HepG2 (cell line): ENCODE results near the gene PPP1R2C. TPM values are rescaled to one million over a fixed set of nuclear protein-coding genes. Genes with fewer than 3 reads are reported as not detected.

Source experiments
- ATAC-seq: fragments of 200-7000 bp; cut with Tn5 transposase; 3 replicates; pipeline ENCODE4 v1.9.1; 2020; ENCODE audit warnings: mild to moderate bottlenecking, moderate library complexity
- BruUV-seq: library from RNA; stranded (reverse); fragments of 400-500 nt; replicated peaks from 2 replicates; lab custom pipeline; 2021; lab: Mats Ljungman, UMichigan
- CTCF ChIA-PET: fragments of 300-600 bp; formaldehyde crosslinking; extraction: SDS; loops from one replicate; lab custom pipeline; 2021; ENCODE audit warnings: low total read pairs, inconsistent platforms, low intra/inter-chr PET ratio; lab: Yijun Ruan, JAX
- POLR2A ChIA-PET: fragments of 350-600 bp; sonication (Branson Sonifier 250); formaldehyde crosslinking; loops from one replicate; lab custom pipeline; 2020; ENCODE audit warnings: antibody characterized with exemption, inconsistent platforms; lab: Yijun Ruan, JAX
- DNase-seq: peaks from one replicate; pipeline ENCODE4 v3.0.0-alpha.2; 2015; ENCODE audit warnings: low spot score
- FAIRE-seq: peaks from 3 replicates; lab custom pipeline; 2011; peaks lifted over from hg19 to GRCh38; lab: Jason Lieb, UNC
- H2AFZ ChIP-seq: one replicate; pipeline ENCODE4 v1.6.1; 2011; ENCODE audit warnings: low read length, inconsistent platforms
- H3K27ac ChIP-seq: fragments of 300-600 bp; 3 replicates; pipeline ENCODE4 v1.8.0; 2011; ENCODE audit warnings: mixed run types, mild to moderate bottlenecking, mixed read lengths, low read length, inconsistent platforms; ENCODE audit not compliant: insufficient read depth; ENCODE audit errors: extremely low read length
- H3K27me3 ChIP-seq, 2 experiments: fragments of 200-600 bp in 1 of 2; 2 replicates in 1 of 2; 3 replicates in 1 of 2; pipeline versions ENCODE4 v1.6.0 to v1.8.0; 2011; ENCODE audit warnings: low read length in 2 of 2, mild to moderate bottlenecking in 2 of 2, moderate library complexity in 2 of 2, inconsistent platforms in 1 of 2; ENCODE audit not compliant: insufficient read depth in 2 of 2, control insufficient read depth in 1 of 2
- H3K36me3 ChIP-seq, 2 experiments: fragments of 200-600 bp in 1 of 2; replicated peaks in 1 of 2; 2 replicates in 1 of 2; 3 replicates in 1 of 2; pipeline versions ENCODE4 v1.5.1 to v1.8.0; 2011; ENCODE audit warnings: low read length in 2 of 2, inconsistent platforms in 1 of 2; ENCODE audit not compliant: insufficient read depth in 2 of 2, control insufficient read depth in 1 of 2
- H3K4me1 ChIP-seq: 2 replicates; pipeline ENCODE4 v1.5.1; 2012; ENCODE audit warnings: low read length, inconsistent platforms; ENCODE audit not compliant: insufficient read depth
- H3K4me2 ChIP-seq: 2 replicates; pipeline ENCODE4 v1.6.0; 2011; ENCODE audit warnings: low read depth, low read length, inconsistent platforms
- H3K4me3 ChIP-seq, 3 experiments: fragments of 200-600 bp in 1 of 3; sonication (generic), shearing (Covaris generic) in 1 of 3; replicated peaks in 1 of 3; 2 replicates each; pipeline ENCODE4 v1.5.1; 2011 to 2016; ENCODE audit warnings: low read length in 3 of 3, inconsistent platforms in 2 of 3, low read depth in 2 of 3, mild to moderate bottlenecking in 2 of 3, control low read depth in 1 of 3, mixed read lengths in 1 of 3; ENCODE audit not compliant: insufficient read depth in 1 of 3
- H3K79me2 ChIP-seq: one replicate; pipeline ENCODE4 v1.6.1; 2011; ENCODE audit warnings: low read length, inconsistent platforms; ENCODE audit not compliant: insufficient read depth
- H3K9ac ChIP-seq: 2 replicates; pipeline ENCODE4 v1.6.0; 2011; ENCODE audit warnings: mild to moderate bottlenecking, low read depth, low read length, inconsistent platforms; ENCODE audit not compliant: insufficient read depth
- H3K9me3 ChIP-seq: 2 replicates; pipeline ENCODE4 v1.5.1; 2012; ENCODE audit warnings: mild to moderate bottlenecking, low read length
- H4K20me1 ChIP-seq: 2 replicates; pipeline ENCODE4 v1.6.0; 2011; ENCODE audit warnings: inconsistent platforms, mild to moderate bottlenecking, low read length, moderate library complexity; ENCODE audit not compliant: insufficient read depth
- ADNP ChIP-seq: sonication (generic); formaldehyde crosslinking; IDR thresholded peaks from 2 replicates; pipeline ENCODE4 v1.4.0; 2020; ENCODE audit warnings: missing genetic modification reagents
- ATRX ChIP-seq: sonication (generic); formaldehyde crosslinking; IDR thresholded peaks from 2 replicates; pipeline ENCODE4 v1.4.0; 2020; ENCODE audit warnings: missing genetic modification reagents, borderline replicate concordance
- MXD3 ChIP-seq: IDR thresholded peaks from 2 replicates; pipeline ENCODE4 v1.6.1; 2016; ENCODE audit warnings: mild to moderate bottlenecking, missing biosample characterization, missing genetic modification reagents
- PHF20 ChIP-seq: sonication (generic); formaldehyde crosslinking; IDR thresholded peaks from 2 replicates; pipeline ENCODE4 v1.5.0; 2020; ENCODE audit warnings: mild to moderate bottlenecking, missing genetic modification reagents
- PTBP1 ChIP-seq: fragments of 200-400 bp; formaldehyde crosslinking; IDR thresholded peaks from 2 replicates; pipeline ENCODE4 v1.6.1; 2018; ENCODE audit warnings: low read length, low read depth; ENCODE audit not compliant: poor library complexity, severe bottlenecking
- TAF15 ChIP-seq: fragments of 200-400 bp; formaldehyde crosslinking; IDR thresholded peaks from one replicate; pipeline ENCODE4 v1.6.1; 2018; ENCODE audit warnings: mild to moderate bottlenecking, low read depth, low read length; ENCODE audit not compliant: poor library complexity, severe bottlenecking
- TEAD2 ChIP-seq: sonication (generic); formaldehyde crosslinking; IDR thresholded peaks from 2 replicates; pipeline ENCODE4 v1.9.0; 2021; ENCODE audit warnings: missing genetic modification reagents
- THRA ChIP-seq: sonication (generic); formaldehyde crosslinking; IDR thresholded peaks from 2 replicates; pipeline ENCODE4 v1.4.0; 2020; ENCODE audit warnings: missing genetic modification reagents, borderline replicate concordance
- U2AF1 ChIP-seq: fragments of 200-400 bp; formaldehyde crosslinking; optimal IDR thresholded peaks from 2 replicates; pipeline ENCODE3; 2017; ENCODE audit warnings: mild to moderate bottlenecking, low read depth, low read length
- ZNF253 ChIP-seq: sonication (generic); formaldehyde crosslinking; IDR thresholded peaks from 2 replicates; pipeline ENCODE4 v1.8.0; 2022; ENCODE audit warnings: mild to moderate bottlenecking, missing genetic modification reagents, borderline replicate concordance
- ZNF567 ChIP-seq: sonication (generic); formaldehyde crosslinking; IDR thresholded peaks from 2 replicates; pipeline ENCODE4 v1.8.1; 2023; ENCODE audit warnings: mild to moderate bottlenecking, missing genetic modification reagents, borderline replicate concordance
- ZNF710 ChIP-seq: sonication (generic); formaldehyde crosslinking; IDR thresholded peaks from 2 replicates; pipeline ENCODE4 v1.5.0; 2020; ENCODE audit warnings: mild to moderate bottlenecking, missing genetic modification reagents, borderline replicate concordance
- ZNF792 ChIP-seq: IDR thresholded peaks from 2 replicates; pipeline ENCODE4 v1.6.1; 2016
- WGBS: methylation state at CpG from one replicate; pipeline ENCODE4 v1.1.6; 2017; ENCODE audit warnings: low lambda C conversion rate; 5-methylcytosine and 5-hydroxymethylcytosine counted together
- in situ Hi-C: cut with HindIII; loops from 2 replicates; pipeline ENCODE4 v1.10.0; 2017; ENCODE audit warnings: low pct_unique_long_range_greater_than_20kb; ENCODE audit not compliant: extremely low pct_ligation_motif_present
- intact Hi-C: fragments of 100-400 bp; cut with micrococcal nuclease; formaldehyde crosslinking; loops from one replicate; pipeline ENCODE4 v1.10.0; 2022; ENCODE audit not compliant: unreplicated experiment
- polyA plus RNA-seq, 8 experiments: library from polyadenylated mRNA; depleted of rRNA in 3 of 8; stranded (reverse) in 7 of 8; unstranded in 1 of 8; fragments of >200 nt; fragmentation: Illumina TruSeq in 4 of 8; extraction: Trizol in 4 of 8; gene quantifications; 2 replicates each; pipeline versions ENCODE4 v1.2.1 to v1.2.3, GENCODE V29; 2011 to 2016; ENCODE audit warnings: low read depth in 4 of 8, missing spikeins in 1 of 8, mixed read lengths in 1 of 8; ENCODE audit not compliant: insufficient read depth in 1 of 8
- total RNA-seq, 5 experiments: library from RNA; depleted of rRNA; stranded (reverse); fragments of >200 nt; fragmentation: Illumina TruSeq; extraction: Trizol; gene quantifications; 2 replicates each; pipeline ENCODE4 v1.2.3, GENCODE V29; 2016; ENCODE audit warnings: low read depth in 1 of 5
- TF ChIP-seq, protein P1 (sequence below): sonication (generic); IDR thresholded peaks from 2 replicates; pipeline ENCODE4 v1.6.1; 2016; ENCODE audit warnings: low read depth, borderline replicate concordance
- TF ChIP-seq, protein P2 (sequence below): IDR thresholded peaks from 2 replicates; pipeline ENCODE4 v1.6.1; 2018; ENCODE audit warnings: missing genetic modification reagents, mild to moderate bottlenecking, missing compliant biosample characterization
- TF ChIP-seq, protein P3 (sequence below): sonication (generic); formaldehyde crosslinking; conservative IDR thresholded peaks from 2 replicates; pipeline ENCODE4 v1.8.0; 2022; ENCODE audit warnings: low read depth, missing genetic modification reagents

The PPP1R2C gene
- total and polyA plus RNA-seq, 2 of the 13 experiments (the other 11 are each of a cell fraction or from before 2014, with no cell fraction given): not detected

GRCh38 chrX:42751573-42751972 is 26.4 kb downstream of the PPP1R2C start:
- 80% methylated on average over 1 of the region's 3 CpGs for WGBS
- ATAC-seq (no peak), FAIRE-seq (no peak), DNase-seq (no peak)
- Histone ChIP-seq H2AFZ (no peak overlapping the region), H3K36me3 (no peaks in the 10 kb centered on the region), H3K79me2 (no peaks in the 10 kb centered on the region), H3K27me3 (no peaks in the 10 kb centered on the region), H3K4me3 (no peak overlapping the region), H3K4me1 (no peaks in the 10 kb centered on the region), H3K4me2 (no peak overlapping the region), H3K27ac (no peak overlapping the region), H3K9me3 (no peaks in the 10 kb centered on the region), H3K9ac (no peak overlapping the region), H4K20me1 (no peaks in the 10 kb centered on the region)
- CTCF ChIA-PET: no interaction called here
- BruUV-seq: no TSS peak
- POLR2A ChIA-PET: no interaction called here
- in situ Hi-C loops: no loop called here
- intact Hi-C loops: no loop called here
- TF ChIP-seq THRA (CRISPR knock-in tag) (no peak), ATRX (CRISPR knock-in tag) (no peak), TEAD2 (no peak), PHF20 (CRISPR knock-in tag) (no peak), PTBP1 (no peak), ZNF710 (CRISPR knock-in tag) (no peak), ADNP (CRISPR knock-in tag) (no peak), ZNF792 (CRISPR knock-in tag) (no peak), ZNF567 (CRISPR knock-in tag) (no peak), MXD3 (CRISPR knock-in tag) (no peak), TAF15 (no peak), U2AF1 (no peak), ZNF253 (CRISPR knock-in tag) (no peak)
- TF ChIP-seq, protein P1, sequence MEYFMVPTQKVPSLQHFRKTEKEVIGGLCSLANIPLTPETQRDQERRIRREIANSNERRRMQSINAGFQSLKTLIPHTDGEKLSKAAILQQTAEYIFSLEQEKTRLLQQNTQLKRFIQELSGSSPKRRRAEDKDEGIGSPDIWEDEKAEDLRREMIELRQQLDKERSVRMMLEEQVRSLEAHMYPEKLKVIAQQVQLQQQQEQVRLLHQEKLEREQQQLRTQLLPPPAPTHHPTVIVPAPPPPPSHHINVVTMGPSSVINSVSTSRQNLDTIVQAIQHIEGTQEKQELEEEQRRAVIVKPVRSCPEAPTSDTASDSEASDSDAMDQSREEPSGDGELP: no peak
- TF ChIP-seq, protein P2, sequence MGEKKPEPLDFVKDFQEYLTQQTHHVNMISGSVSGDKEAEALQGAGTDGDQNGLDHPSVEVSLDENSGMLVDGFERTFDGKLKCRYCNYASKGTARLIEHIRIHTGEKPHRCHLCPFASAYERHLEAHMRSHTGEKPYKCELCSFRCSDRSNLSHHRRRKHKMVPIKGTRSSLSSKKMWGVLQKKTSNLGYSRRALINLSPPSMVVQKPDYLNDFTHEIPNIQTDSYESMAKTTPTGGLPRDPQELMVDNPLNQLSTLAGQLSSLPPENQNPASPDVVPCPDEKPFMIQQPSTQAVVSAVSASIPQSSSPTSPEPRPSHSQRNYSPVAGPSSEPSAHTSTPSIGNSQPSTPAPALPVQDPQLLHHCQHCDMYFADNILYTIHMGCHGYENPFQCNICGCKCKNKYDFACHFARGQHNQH: no peak
- TF ChIP-seq, protein P3, sequence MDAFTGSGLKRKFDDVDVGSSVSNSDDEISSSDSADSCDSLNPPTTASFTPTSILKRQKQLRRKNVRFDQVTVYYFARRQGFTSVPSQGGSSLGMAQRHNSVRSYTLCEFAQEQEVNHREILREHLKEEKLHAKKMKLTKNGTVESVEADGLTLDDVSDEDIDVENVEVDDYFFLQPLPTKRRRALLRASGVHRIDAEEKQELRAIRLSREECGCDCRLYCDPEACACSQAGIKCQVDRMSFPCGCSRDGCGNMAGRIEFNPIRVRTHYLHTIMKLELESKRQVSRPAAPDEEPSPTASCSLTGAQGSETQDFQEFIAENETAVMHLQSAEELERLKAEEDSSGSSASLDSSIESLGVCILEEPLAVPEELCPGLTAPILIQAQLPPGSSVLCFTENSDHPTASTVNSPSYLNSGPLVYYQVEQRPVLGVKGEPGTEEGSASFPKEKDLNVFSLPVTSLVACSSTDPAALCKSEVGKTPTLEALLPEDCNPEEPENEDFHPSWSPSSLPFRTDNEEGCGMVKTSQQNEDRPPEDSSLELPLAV: no peak
